ENCODE results near the gene SNCB. TPM values are rescaled to one million over a fixed set of nuclear protein-coding genes. Genes with fewer than 3 reads are reported as not detected.
"Not testable (repeated sequence)": the region's sequence is repeated elsewhere in the genome, so short reads cannot be mapped to it uniquely, and the experiment has no call there.

SNCB gene
- total RNA-seq, 2 experiments from 2014 or later: not detected

DNA sequence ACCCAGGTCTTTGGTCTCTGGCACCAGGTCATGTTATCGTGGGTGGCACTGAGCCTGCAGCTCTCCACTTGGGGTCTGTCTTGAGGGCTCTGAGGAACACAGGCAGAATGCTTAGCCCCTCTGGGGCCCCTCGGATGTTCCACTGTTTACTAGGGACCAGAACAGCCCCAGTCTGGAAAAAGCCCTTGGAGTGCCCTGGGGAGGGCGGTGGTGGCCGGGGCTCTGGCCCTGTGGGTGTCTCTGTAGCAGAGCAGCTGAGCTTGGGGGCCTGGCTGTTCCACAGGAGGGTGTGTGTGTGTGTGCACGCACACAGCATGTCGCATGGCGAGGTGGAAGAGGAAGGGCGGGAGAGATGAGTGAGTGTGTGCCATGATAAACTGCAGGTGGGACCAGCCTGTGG, 35.8 kb downstream of the SNCB start:
- intact Hi-C loops (cut with DNase I, micrococcal nuclease): no loop called here
- no peaks in the 10 kb centered on the region for H3K36me3 Mint-ChIP-seq (ENCODE audit: low read depth)
- no peaks in the 10 kb centered on the region for H3K27me3 ChIP-seq (ENCODE audit: control insufficient read depth in 1 of 2, insufficient read depth in 2 of 2, low read length in 2 of 2)
- H3K4me1 ChIP-seq (ENCODE audit: insufficient read depth, low read length): peaks cover 12% of the 10 kb centered on the region
- no peak overlapping the region for H3K4me3 ChIP-seq (ENCODE audit: low read length)
- no peak overlapping the region for H3K4me3 Mint-ChIP-seq
- CTCF ChIA-PET: no interaction called here
- POLR2A ChIA-PET: no interaction called here
- ATAC-seq (ENCODE audit: poor library complexity): no peak
- H3K27ac Mint-ChIP-seq: no peak overlapping the region
- peaks cover 8% of the 10 kb centered on the region for H3K4me1 Mint-ChIP-seq (ENCODE audit: low read depth)
- H3K27ac ChIP-seq (ENCODE audit: low read depth in 1 of 2, low read length in 2 of 2): no peak overlapping the region
- H3K27me3 Mint-ChIP-seq: no peaks in the 10 kb centered on the region
- DNase-seq: no peak
- no peaks in the 10 kb centered on the region for H3K36me3 ChIP-seq (ENCODE audit: insufficient read depth, low read length)
- no peaks in the 10 kb centered on the region for H3K9me3 Mint-ChIP-seq
- H3K9me3 ChIP-seq (ENCODE audit: control insufficient read depth in 1 of 2, insufficient read depth in 1 of 2, low read length in 2 of 2): peaks cover 0 to 6% of the 10 kb centered on the region in 2 experiments
- TF ChIP-seq, protein P1, sequence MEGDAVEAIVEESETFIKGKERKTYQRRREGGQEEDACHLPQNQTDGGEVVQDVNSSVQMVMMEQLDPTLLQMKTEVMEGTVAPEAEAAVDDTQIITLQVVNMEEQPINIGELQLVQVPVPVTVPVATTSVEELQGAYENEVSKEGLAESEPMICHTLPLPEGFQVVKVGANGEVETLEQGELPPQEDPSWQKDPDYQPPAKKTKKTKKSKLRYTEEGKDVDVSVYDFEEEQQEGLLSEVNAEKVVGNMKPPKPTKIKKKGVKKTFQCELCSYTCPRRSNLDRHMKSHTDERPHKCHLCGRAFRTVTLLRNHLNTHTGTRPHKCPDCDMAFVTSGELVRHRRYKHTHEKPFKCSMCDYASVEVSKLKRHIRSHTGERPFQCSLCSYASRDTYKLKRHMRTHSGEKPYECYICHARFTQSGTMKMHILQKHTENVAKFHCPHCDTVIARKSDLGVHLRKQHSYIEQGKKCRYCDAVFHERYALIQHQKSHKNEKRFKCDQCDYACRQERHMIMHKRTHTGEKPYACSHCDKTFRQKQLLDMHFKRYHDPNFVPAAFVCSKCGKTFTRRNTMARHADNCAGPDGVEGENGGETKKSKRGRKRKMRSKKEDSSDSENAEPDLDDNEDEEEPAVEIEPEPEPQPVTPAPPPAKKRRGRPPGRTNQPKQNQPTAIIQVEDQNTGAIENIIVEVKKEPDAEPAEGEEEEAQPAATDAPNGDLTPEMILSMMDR (IDR thresholded peaks at IDR 0.05): no peak

DNA sequence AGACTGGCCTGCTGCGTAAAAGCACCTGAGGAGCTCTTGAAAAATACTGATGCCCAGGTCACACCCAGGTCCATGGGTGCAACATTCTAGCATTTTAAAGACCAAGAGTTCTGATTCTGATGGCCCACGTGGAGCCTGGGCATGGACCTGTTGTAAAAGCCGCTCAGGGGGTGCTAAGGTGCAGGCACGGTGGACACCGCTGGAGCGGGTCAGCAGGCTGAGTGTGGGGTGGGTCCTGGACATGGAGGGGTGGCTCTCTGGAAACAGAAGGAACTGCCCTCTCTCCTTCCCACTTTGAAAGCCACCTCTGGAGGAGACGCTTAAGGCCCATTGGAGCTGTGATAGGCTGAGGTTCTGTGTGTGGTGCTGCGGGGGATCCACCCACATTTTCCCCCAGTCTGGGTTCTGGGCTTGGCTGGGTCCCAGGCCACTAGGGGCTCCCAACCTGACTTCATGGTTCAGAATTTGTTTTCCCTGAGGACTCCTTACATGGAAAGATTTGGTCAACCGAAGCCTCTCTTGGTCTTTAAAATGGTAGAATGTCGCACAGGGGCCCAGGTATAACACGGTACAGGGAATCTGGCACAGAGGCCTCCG, 37.0 kb downstream of the SNCB start:
- Mint-ChIP-seq H3K27me3 (no peaks in the 10 kb centered on the region), H3K4me1 (ENCODE audit: low read depth) (peaks cover 8% of the 10 kb centered on the region), H3K27ac (no peak overlapping the region), H3K36me3 (ENCODE audit: low read depth) (no peaks in the 10 kb centered on the region), H3K9me3 (no peaks in the 10 kb centered on the region), H3K4me3 (no peak overlapping the region)
- H3K4me1 ChIP-seq (ENCODE audit: insufficient read depth, low read length): peaks cover 12% of the 10 kb centered on the region
- peaks cover 0 to 6% of the 10 kb centered on the region in 2 experiments for H3K9me3 ChIP-seq (ENCODE audit: control insufficient read depth in 1 of 2, insufficient read depth in 1 of 2, low read length in 2 of 2)
- H3K4me3 ChIP-seq (ENCODE audit: low read length): no peak overlapping the region
- CTCF ChIA-PET: no interaction called here
- TF ChIP-seq, protein P1 (IDR thresholded peaks at IDR 0.05): no peak
- H3K27me3 ChIP-seq (ENCODE audit: control insufficient read depth in 1 of 2, insufficient read depth in 2 of 2, low read length in 2 of 2): no peaks in the 10 kb centered on the region
- no peaks in the 10 kb centered on the region for H3K36me3 ChIP-seq (ENCODE audit: insufficient read depth, low read length)
- POLR2A ChIA-PET: no interaction called here
- DNase-seq (no peak), ATAC-seq (ENCODE audit: poor library complexity) (no peak)
- H3K27ac ChIP-seq (ENCODE audit: low read depth in 1 of 2, low read length in 2 of 2): no peak overlapping the region
- intact Hi-C loops (cut with DNase I, micrococcal nuclease): no loop called here

DNA sequence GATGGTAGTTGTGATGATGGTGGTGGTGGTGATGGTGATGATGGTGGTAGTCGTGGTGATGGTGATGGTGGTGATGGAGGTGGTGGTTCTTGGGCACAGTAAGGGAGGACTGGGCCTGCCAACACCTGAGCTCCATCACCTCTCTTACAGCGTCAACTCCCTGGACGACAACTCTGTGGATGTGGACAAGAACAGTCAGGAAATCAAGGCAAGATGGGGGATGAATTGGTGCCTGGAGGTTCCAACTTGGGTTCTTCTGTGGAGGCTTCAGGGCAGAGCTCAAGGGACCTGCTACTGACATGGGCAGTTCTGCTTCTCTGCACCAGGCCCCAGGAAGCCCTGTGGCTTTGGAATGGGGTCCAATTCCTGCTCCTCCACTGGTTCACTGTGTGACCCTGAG, 37.8 kb downstream of the SNCB start:
- ATAC-seq (ENCODE audit: poor library complexity): no peak

DNA sequence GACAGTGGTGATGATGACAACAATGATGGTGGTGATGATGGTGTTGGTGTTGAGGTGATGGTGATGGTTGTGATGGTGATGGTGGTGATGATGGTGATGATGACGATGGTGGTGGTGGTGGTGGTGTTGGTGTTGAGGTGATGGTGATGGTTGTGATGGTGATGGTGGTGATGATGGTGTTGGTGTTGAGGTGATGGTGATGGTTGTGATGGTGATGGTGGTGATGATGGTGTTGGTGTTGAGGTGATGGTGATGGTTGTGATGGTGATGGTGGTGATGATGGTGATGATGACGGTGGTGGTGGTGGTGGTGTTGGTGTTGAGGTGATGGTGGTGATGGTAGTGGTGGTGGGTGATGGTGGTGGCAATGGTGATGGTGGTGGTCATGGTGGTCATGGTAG, 38.7 kb downstream of the SNCB start:
- H3K27ac Mint-ChIP-seq; H3K4me3 ChIP-seq (ENCODE audit: low read length); DNase-seq; H3K4me1 Mint-ChIP-seq (ENCODE audit: low read depth); H3K27me3 ChIP-seq (ENCODE audit: control insufficient read depth in 1 of 2, insufficient read depth in 2 of 2, low read length in 2 of 2); H3K27me3 Mint-ChIP-seq; H3K36me3 Mint-ChIP-seq (ENCODE audit: low read depth); H3K9me3 ChIP-seq (ENCODE audit: control insufficient read depth in 1 of 2, insufficient read depth in 1 of 2, low read length in 2 of 2); H3K27ac ChIP-seq (ENCODE audit: low read depth in 1 of 2, low read length in 2 of 2); H3K9me3 Mint-ChIP-seq; POLR2A ChIA-PET; H3K36me3 ChIP-seq (ENCODE audit: insufficient read depth, low read length); ATAC-seq (ENCODE audit: poor library complexity); H3K4me3 Mint-ChIP-seq; CTCF ChIA-PET; H3K4me1 ChIP-seq (ENCODE audit: insufficient read depth, low read length); intact Hi-C loops (cut with DNase I, micrococcal nuclease): not testable (repeated sequence)

More for the DNA sequence above, 37.8 kb downstream of the SNCB start:
- TF ChIP-seq, protein P1 (IDR thresholded peaks at IDR 0.05): no peak
- Histone ChIP-seq H3K4me3 (ENCODE audit: low read length) (no peak overlapping the region), H3K27me3 (ENCODE audit: control insufficient read depth in 1 of 2, insufficient read depth in 2 of 2, low read length in 2 of 2) (no peaks in the 10 kb centered on the region), H3K27ac (ENCODE audit: low read depth in 1 of 2, low read length in 2 of 2) (no peak overlapping the region), H3K36me3 (ENCODE audit: insufficient read depth, low read length) (no peaks in the 10 kb centered on the region), H3K4me1 (ENCODE audit: insufficient read depth, low read length) (peaks cover 11% of the 10 kb centered on the region), H3K9me3 (ENCODE audit: control insufficient read depth in 1 of 2, insufficient read depth in 1 of 2, low read length in 2 of 2) (peaks cover 0 to 6% of the 10 kb centered on the region in 2 experiments)
- Mint-ChIP-seq H3K9me3 (no peaks in the 10 kb centered on the region), H3K4me1 (ENCODE audit: low read depth) (peaks cover 8% of the 10 kb centered on the region), H3K27ac (no peak overlapping the region), H3K36me3 (ENCODE audit: low read depth) (no peaks in the 10 kb centered on the region), H3K27me3 (no peaks in the 10 kb centered on the region), H3K4me3 (no peak overlapping the region)
- ChIA-PET CTCF (no interaction called here), POLR2A (no interaction called here)
- intact Hi-C loops (cut with DNase I, micrococcal nuclease): no loop called here
- DNase-seq: no peak

Measured in CD4-positive, alpha-beta T cell (primary cell).